ENCODE results near the gene SLBP. TPM values are rescaled to one million over a fixed set of nuclear protein-coding genes. Genes with fewer than 3 reads are reported as not detected.
A peak's percentile ranks its signal among the peaks of the same experiment; 100 is the strongest.

Gene SLBP
- 100 to 1,000 TPM in 1 of 2 donors, 10 to 100 TPM in 1; 73.0 to 110 TPM for total RNA-seq

DNA sequence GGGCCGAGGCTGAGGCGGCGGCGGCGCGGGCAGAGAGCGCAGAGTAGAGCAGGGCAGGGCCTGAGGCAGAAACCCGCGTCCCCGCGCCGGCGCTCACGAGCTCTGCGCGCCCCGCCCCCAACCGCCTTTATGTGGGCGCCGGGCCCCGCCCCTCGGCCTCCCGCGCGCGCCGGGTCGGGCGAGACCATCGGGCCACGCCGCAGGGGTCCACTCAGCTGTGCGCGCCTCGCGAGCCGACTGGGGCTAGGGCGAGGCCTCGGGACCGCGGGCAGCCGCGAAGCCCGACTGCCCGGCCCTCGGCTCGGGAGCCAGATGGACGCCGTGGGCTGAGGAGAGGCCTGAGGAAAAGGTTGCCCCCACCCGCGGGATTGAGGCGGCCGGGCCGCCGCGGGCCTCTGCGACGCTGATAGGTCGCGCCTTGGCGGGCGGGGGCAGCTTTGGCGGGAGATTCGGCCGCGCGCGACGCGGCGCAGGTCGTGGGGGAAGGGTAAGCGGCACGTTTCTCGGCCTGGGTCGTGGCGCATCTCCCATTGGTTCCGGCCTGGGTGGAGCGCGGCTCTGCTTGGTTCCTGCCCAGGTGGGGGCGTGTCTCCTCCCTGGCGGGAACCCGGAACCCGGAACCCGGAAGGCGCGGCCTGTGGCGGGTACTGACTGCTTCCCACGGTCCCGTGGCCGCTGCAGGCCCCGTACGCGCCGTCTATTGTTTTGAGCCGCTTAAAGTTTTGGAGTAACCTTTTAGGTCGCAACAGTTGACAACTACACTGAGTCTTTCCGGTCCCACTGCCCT lies at the start of gene SLBP:
TSS of gene SLBP (minus strand) at position 104 of the 787 bp plus-strand sequence. CDS start 131 bp downstream, outside the sequence.
- Mint-ChIP-seq H3K36me3 (peaks cover 50 to 52% of the 10 kb centered on the region in 2 donors), H3K27ac (peak within 1 kb of the TSS; percentile 92 to 99), H3K9me3 (no peaks in the 10 kb centered on the region)
- ATAC-seq (peak; percentile 91 to 92), DNase-seq (ENCODE audit: low spot score in 2 of 2) (peak; percentile 99)

DNA sequence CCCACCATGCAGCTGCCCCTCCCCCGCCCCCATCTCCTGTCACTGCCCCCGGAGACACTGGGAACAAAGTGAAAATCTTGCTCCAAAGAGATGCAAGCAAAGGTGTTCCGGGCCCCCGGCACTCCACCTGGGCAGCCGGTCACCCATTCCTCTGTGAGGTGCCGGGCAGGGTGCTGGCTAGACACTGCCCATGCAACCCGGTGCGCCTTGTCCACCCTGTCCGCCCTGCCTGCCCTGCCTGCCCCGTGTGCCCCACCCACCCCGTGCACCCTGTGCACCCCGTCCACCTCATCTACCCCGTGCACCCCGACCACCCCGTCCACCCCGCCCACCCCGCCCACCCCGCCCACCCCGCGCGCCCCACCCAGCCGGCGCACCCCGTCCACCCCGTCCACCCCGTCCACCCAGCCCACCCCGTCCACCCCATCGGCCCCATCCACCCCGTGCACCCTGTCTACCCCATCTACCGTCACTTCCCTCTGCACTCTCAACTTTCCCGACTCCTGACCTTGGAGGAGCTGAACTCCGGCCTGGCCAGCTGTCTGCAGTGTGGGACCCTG lies 49.1 kb upstream of the SLBP start:
- Mint-ChIP-seq H3K27ac (no peak overlapping the region), H3K9me3 (no peaks in the 10 kb centered on the region), H3K36me3 (no peaks in the 10 kb centered on the region)
- DNase-seq (ENCODE audit: low spot score in 2 of 2): no peak
- no peak for ATAC-seq

DNA sequence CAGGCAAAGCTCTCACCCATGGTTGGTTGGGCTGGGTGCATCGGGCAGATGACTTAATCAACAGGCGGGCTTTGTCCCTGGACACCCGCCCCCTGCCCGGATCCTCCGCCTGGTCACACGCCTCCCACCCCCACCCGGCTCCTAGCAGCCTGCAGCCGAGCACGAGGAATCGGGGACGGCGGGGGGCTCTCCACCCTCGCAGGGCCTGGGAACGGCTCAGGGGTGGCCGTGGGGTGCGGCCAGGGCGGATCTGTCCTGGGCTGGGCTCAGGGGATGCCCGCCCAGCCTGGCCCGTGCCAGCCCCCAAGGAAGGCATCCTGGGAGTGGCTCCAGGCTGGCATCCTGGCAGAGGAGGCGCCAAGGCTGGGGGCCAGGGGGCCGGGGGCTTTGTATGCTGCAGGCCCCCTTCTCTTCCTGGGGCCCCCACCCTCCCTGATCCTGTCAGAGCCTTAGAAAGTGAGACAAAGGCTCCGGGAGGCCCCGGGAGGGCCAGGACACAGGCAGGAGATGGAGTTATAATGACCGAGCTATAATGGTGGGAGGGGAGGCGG lies 48.5 kb upstream of the SLBP start:
- no peaks in the 10 kb centered on the region for H3K36me3 Mint-ChIP-seq
- DNase-seq (ENCODE audit: low spot score in 2 of 2) (no peak), ATAC-seq (no peak)
- no peak overlapping the region for H3K27ac Mint-ChIP-seq
- no peaks in the 10 kb centered on the region for H3K9me3 Mint-ChIP-seq

DNA sequence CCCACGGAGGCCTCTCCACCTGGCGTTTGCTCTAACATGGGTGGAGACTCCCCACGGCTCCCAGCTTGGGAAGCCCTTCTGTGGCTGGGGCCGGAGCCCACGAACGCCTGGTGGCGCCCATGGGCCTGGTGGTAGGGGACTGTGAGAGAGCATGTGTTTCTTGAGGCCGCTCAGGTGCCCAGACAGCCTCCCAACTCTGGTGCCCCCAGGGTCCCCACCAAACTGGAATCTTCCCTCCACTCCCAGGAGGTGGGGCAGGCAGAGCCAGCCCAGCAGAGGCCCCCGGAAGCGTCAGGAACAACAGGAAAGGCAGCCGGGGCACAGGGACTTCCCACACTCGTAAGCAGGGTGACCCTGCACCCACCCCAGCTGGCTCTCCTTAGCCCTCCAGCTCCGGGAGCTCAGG lies 47.7 kb upstream of the SLBP start:
- H3K9me3 Mint-ChIP-seq: no peaks in the 10 kb centered on the region
- ATAC-seq (no peak), DNase-seq (ENCODE audit: low spot score in 2 of 2) (no peak)
- no peak overlapping the region for H3K27ac Mint-ChIP-seq
- H3K36me3 Mint-ChIP-seq: no peaks in the 10 kb centered on the region

DNA sequence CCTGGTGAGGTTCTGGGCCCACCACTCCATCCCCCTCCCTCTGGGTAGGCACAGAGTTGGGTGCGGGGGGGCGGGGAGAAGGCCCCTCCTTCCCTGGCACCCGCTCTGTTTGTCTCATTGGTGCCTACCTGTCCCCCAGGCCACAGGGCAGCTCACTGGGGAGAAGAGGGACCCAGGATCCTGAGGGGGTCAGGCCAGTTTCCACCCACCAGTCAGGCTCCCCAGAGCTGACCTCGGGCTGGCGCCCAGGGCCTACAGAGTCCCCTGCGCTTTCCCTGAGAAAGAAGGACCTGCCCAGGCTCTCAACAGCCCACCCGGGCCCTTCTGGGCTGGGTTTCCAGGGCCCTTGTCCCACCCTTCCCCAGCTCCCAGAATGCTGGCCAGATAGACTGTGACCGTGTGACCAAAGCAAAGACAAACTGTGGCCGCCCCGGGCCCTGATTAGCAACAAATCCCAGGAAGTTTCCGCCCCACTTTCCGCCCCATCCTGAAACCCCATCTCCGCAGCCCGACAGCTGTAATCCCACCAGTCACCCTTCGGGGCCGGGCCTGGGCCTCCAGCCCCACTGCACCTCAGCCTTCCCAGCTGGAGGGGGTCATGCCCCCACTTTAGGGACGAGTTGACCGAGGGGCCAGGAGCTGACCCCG lies 47.2 kb upstream of the SLBP start:
- Mint-ChIP-seq H3K9me3 (no peaks in the 10 kb centered on the region), H3K36me3 (no peaks in the 10 kb centered on the region)

DNA sequence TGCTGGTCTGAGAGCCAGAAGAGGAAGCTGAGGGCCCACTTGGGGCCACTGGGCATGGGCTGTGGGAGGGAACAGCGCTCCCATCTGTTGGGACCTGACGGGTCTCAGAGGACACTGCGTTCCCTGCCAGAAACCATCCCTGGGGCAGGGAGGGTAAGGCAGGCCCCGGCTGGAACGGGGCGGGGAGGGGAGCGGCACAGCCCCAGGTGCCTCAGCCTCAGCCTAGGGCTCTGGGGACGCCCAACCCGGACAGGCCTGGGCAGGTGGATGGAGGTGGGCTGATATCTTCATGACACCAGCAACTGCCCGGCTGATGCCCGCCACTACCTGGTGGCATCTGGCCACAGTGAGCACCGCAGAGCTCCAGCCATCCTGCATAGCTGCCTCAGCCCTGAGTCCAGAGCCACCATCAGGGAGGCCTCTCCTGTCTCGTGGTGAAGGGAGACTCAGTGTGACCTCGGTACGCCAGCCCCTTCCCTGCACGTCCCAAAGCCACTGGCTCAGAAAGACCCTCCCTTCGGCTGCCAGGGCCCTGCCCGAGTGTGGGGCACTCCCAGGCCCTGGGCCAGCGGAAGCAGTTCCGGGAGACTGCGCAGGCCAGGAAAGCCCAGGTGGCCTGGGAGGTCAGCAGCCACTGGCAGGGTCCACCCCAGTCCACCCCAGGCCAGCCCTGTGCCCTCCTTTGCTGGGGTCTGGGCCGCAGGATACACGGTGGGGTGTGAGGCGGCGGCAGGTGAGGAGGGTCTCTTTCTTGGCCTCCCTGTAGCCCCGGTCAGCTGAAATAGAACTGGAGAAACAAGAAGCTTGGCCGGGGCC lies 46.4 kb upstream of the SLBP start:
- no peak for DNase-seq (ENCODE audit: low spot score in 2 of 2)
- H3K36me3 Mint-ChIP-seq: no peaks in the 10 kb centered on the region

More for the DNA sequence above, 47.2 kb upstream of the SLBP start:
- ATAC-seq (no peak), DNase-seq (ENCODE audit: low spot score in 2 of 2) (no peak)
- H3K27ac Mint-ChIP-seq: no peak overlapping the region

DNA sequence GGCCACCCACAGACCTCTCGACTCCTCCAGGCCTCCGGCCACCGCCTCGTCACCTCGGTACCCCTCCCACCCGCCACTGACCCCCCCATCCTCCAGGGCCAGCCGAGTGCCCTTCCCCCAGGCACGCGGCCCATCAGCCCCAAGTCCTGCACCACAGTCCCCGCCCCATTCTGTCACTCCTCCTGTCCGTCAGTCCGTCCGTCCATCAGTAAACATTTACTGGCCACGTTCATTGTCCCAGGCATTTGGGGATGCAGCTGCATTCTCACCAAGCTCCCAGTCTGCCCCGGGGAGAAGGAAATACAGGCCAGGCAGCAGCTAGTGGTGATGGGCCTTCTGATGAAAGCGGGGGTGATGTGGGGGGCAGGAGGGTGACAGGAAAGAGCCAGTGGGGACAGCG lies 45.7 kb upstream of the SLBP start:
- no peaks in the 10 kb centered on the region for H3K9me3 Mint-ChIP-seq
- no peaks in the 10 kb centered on the region for H3K36me3 Mint-ChIP-seq
- no peak for DNase-seq (ENCODE audit: low spot score in 2 of 2)
- no peak overlapping the region for H3K27ac Mint-ChIP-seq
- ATAC-seq: no peak

More for the DNA sequence above, 46.4 kb upstream of the SLBP start:
- Mint-ChIP-seq H3K9me3 (no peaks in the 10 kb centered on the region), H3K27ac (no peak overlapping the region)
- ATAC-seq: no peak

DNA sequence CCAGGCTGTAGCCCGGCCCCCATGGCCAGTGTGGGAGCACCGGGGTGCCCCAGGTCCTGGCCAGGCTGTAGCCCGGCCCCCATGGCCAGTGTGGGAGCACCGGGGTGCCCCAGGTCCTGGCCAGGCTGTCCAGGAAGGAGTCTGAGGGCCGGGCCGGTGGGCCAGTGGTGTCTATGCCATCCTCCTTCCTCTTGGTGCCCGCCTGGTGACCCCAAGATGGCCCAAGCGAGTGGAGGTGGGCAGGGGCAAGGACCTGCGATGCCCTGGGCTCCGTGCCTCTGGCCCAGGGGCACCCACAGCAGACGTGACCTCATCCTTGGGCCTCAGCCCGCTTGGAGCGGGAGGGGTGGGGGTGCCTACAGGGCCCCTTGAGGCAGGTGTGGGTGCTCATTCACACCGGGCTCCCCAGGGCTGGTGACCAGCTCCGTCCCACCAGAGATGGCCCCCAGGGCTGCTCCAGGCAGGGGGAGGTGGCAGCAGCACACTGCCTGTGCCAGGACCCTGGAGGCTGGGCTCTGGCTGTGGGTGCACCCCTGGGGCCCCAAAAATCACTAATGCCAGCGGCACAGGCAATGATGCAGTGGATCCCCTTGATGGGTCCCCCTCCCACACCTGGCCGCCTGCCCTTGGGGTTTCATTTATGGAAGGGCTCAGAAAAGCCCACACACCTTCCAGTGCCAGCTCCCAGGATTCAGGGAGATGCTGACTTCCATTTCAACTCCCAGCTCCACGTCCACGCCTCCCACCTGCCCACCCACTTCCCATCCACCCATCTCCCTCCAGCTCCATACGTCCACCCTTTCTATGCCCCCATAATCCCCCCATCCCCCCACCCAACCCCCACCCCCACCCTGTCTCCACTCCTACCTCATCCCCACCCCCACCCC lies 45.0 kb upstream of the SLBP start:
- no peaks in the 10 kb centered on the region for H3K9me3 Mint-ChIP-seq
- no peak for ATAC-seq
- no peak overlapping the region for H3K27ac Mint-ChIP-seq

DNA sequence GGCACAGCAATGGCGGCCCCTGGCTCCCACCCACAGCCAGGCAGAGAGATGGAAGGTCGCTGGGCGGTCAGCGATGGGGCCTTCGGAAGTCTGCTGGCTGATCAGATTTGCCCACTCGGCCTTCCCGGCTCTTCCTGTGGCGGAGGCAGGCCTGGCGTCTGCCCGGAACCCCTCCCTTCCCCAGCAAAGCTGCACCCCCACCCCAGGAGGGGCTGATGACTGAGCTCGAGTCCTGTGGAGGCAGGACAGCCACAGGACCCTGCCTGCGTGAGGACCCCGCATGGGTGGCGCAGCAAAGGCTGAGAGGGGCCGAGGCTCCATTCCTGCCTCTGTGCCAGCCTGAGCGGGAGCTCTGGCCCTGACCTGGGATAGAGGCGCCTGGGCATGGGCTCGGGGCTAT lies 44.0 kb upstream of the SLBP start:
- DNase-seq (ENCODE audit: low spot score in 2 of 2) (no peak), ATAC-seq (no peak)
- H3K9me3 Mint-ChIP-seq: no peaks in the 10 kb centered on the region
- H3K27ac Mint-ChIP-seq: peak overlapping the region in 1 of 2 donors; percentile 57
- H3K36me3 Mint-ChIP-seq: no peaks in the 10 kb centered on the region

More for the DNA sequence above, 45.0 kb upstream of the SLBP start:
- no peak for DNase-seq (ENCODE audit: low spot score in 2 of 2)
- H3K36me3 Mint-ChIP-seq: no peaks in the 10 kb centered on the region

DNA sequence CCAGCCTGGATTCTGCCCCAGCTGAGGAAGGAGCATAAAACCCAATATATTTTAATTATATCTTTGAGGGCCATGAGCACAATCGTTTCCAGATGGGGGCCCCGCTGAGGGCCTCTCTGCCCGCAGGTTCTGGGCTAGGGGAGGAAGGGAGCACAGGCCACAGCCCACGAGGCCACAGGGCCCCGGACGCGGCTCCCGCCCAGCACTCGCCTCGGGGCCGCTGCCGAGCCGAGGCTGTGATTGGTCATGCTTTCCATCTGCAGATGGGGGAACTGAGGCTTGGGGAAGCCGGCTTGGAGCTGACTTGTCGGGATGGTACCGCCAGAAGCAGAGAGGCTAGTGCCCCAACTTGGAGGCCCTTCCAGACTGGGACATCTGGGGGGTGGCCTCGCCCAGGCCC lies 43.2 kb upstream of the SLBP start:
- ATAC-seq (no peak), DNase-seq (ENCODE audit: low spot score in 2 of 2) (no peak)
- Mint-ChIP-seq H3K36me3 (no peaks in the 10 kb centered on the region), H3K27ac (no peak overlapping the region), H3K9me3 (no peaks in the 10 kb centered on the region)

DNA sequence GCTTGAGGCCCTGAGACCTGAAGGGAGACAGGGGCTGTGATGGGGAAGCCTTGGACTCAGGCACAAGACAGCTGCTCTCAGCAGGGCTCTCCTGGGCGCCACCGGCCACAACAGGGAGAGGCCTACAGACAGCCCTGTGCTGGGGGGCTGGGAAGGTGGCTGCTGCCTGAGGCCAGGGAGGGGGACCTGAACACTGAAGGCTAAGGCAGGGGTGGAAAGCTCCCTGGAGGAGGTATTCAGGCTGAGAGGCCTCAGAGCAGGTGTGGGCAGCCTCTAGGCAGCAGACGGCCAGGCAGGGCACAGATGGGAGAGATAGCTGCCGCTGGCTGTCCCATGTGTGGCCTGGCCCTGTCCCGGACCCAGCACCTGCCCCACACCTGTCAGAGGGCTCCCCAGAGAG lies 42.2 kb upstream of the SLBP start:
- H3K27ac Mint-ChIP-seq: peak overlapping the region in 1 of 2 donors; percentile 57
- DNase-seq (ENCODE audit: low spot score in 2 of 2) (no peak), ATAC-seq (no peak)
- no peaks in the 10 kb centered on the region for H3K36me3 Mint-ChIP-seq
- no peaks in the 10 kb centered on the region for H3K9me3 Mint-ChIP-seq

DNA sequence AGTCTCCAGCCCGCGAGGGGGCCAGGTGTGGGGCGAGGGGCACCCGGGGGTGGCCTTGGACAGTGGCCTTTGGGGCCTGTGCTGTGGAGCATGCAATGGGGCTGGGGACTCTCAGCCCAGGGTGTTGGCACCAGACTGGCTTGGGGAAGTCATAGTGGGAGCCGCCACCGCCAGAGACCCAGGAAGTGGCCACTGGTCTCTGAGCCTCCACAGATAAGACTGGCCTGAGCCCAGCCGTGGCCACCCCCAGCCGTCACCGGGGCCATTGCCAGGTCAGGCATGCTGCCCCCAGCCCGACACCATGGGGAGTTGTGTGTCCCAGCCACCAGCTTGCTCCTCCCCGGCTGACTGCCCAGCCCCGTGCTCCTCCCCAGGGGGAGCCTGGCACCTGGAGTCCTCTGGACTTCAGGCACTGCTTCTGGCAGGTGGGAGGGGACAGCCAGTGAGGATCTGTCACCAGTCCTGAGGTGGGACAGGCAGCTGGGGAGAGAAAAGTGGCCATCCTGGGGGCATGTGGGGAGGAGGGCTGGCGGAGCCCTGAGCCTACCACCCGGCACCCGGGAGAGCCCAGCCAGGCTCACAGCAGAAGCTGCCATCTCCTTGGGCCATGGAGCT lies 41.7 kb upstream of the SLBP start:
- Mint-ChIP-seq H3K27ac (peak overlapping the region in 1 of 2 donors; percentile 57), H3K9me3 (no peaks in the 10 kb centered on the region), H3K36me3 (no peaks in the 10 kb centered on the region)
- ATAC-seq: no peak
- DNase-seq (ENCODE audit: low spot score in 2 of 2): no peak

DNA sequence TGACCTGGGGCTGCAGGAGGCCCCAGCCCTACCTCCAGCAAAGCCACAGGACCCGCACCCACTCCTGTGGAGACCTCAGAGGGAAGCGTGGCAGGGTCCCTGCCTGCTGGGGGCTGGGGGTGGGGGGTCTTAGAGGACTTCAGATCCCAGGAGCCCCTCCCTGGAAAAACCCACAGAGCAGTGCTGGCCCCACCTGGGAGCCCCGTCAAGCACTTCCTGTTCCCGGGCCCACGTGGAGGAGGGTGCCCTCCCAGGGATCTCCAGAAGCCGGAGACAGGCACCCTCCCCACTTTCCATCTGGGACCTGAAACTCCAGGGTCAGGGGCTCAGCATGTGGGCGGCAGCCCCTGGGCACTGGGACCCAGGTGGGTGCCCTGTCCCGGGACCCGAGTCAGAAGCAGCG lies 41.2 kb upstream of the SLBP start:
- Mint-ChIP-seq H3K36me3 (no peaks in the 10 kb centered on the region), H3K9me3 (no peaks in the 10 kb centered on the region), H3K27ac (peak overlapping the region in 1 of 2 donors; percentile 22)
- ATAC-seq (no peak), DNase-seq (ENCODE audit: low spot score in 2 of 2) (no peak)

DNA sequence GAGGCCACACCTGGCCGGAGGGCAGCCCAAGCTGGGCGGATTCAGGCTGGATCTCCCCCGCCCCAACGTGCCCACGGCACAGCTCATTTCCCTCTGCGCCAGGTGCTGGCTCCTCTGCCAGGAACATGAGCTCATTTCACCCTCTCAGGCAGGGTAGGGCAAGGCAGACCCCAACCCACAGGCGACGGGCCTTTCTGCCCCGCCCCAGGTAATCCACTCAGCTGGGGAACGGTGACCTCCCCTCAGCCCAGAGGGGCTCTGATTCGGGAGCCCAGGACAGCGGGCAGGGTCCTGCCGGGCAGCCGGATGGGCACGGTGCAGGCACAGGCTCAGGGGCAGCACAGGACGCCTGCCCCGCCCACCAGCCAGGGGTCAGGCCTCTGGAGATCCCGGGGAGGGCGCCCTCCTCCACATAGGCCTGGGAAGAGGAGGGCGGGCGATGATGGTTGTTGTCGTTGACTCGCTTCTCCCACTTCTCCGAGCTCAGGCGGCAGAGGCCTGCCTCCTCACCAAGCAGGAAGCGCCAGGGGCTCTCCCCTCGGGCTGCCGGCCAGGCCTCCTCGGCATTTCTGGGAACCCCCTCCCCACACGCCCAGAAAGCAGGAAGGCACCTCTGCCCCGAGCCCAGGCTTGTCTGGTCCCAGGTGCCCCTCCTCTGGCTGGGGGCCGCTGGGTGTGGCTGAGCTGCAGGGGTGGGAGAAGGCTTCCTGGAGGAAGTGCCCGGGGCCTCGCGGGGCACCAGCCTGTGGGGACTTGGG lies 40.3 kb upstream of the SLBP start:
- H3K9me3 Mint-ChIP-seq: no peaks in the 10 kb centered on the region
- no peak overlapping the region for H3K27ac Mint-ChIP-seq
- peak; percentile 61 to 83 for DNase-seq (ENCODE audit: low spot score in 2 of 2)
- peak; percentile 29 to 85 for ATAC-seq
- H3K36me3 Mint-ChIP-seq: no peaks in the 10 kb centered on the region

DNA sequence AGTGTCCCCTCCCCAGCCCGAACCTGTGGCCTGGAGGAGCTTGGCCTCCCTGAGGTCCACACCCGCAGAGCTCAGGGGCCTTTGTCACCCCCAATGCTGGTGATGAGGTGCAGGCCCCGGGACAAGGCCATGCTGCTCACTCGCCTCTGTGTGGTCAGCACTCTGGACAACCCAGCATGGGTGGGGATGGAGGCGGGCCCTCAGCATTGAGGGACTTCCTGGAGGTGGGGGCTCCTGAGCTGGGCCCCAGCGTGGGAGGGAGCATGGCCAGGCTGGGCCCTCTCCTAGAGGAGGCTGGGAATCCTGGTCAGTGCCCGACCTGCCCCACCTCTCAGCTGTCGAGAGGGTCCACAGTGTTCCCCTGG lies 39.8 kb upstream of the SLBP start:
- DNase-seq (ENCODE audit: low spot score in 2 of 2) (no peak), ATAC-seq (no peak)
- no peaks in the 10 kb centered on the region for H3K36me3 Mint-ChIP-seq
- H3K27ac Mint-ChIP-seq: no peak overlapping the region
- H3K9me3 Mint-ChIP-seq: no peaks in the 10 kb centered on the region
